ENCODE data around the gene CHAT. TPM values are rescaled to one million over a fixed set of nuclear protein-coding genes. Genes with fewer than 3 reads are reported as not detected.

CHAT gene
- total and polyA plus RNA-seq, 12 donors: not detected

- WGBS, 4 donors: 15 to 31% (median 21%) methylated on average over 11 to 12 of the region's 12 CpGs
- no peak overlapping the region for H3K4me3 ChIP-seq
- peaks cover 7% of the 10 kb centered on the region for H3K27me3 ChIP-seq
- no peaks in the 10 kb centered on the region for H3K36me3 ChIP-seq (replicated peaks in 1 of 2)
- DNase-seq: no peak
- intact Hi-C loops (cut with DNase I): no loop called here
- TF ChIP-seq CTCF (IDR thresholded peaks at IDR 0.05) (no peak), POLR2A (IDR thresholded peaks at IDR 0.05) (no peak)
- H3K27ac ChIP-seq: no peak overlapping the region
- H3K4me1 ChIP-seq (replicated peaks in 1 of 2): no peaks in the 10 kb centered on the region
- no peaks in the 10 kb centered on the region for H3K9me3 ChIP-seq (replicated peaks in 1 of 3)
Measured at GRCh38 chr10:49690698-49691356, 77.0 kb downstream of the CHAT start.

- Histone ChIP-seq H3K27me3 (peaks cover 7% of the 10 kb centered on the region), H3K27ac (no peak overlapping the region), H3K36me3 (replicated peaks in 1 of 2) (no peaks in the 10 kb centered on the region), H3K4me3 (no peak overlapping the region), H3K4me1 (replicated peaks in 1 of 2) (no peaks in the 10 kb centered on the region), H3K9me3 (replicated peaks in 1 of 3) (no peaks in the 10 kb centered on the region)
- no peak for DNase-seq
- intact Hi-C loops (cut with DNase I): no loop called here
- WGBS, 4 donors: 34 to 65% (median 39%) methylated on average over 6 to 9 of the region's 9 CpGs
- TF ChIP-seq POLR2A (IDR thresholded peaks at IDR 0.05) (no peak), CTCF (IDR thresholded peaks at IDR 0.05) (no peak)
Measured at GRCh38 chr10:49691588-49691987, 77.8 kb downstream of the CHAT start.

- 57 to 93% (median 75%) methylated on average over 3 to 6 of the region's 6 CpGs for WGBS, 4 donors
- no peak for DNase-seq
- H3K27me3 ChIP-seq: peaks cover 3% of the 10 kb centered on the region
Measured at GRCh38 chr10:49694466-49694865, 80.6 kb downstream of the CHAT start.

GRCh38 chr10:49696311-49696710 lies 82.5 kb downstream of the CHAT start:
- Histone ChIP-seq H3K4me1 (replicated peaks in 1 of 2) (no peaks in the 10 kb centered on the region), H3K27me3 (peaks cover 3% of the 10 kb centered on the region), H3K9me3 (replicated peaks in 1 of 3) (no peaks in the 10 kb centered on the region), H3K27ac (no peak overlapping the region), H3K4me3 (no peak overlapping the region), H3K36me3 (replicated peaks in 1 of 2) (no peaks in the 10 kb centered on the region)
- DNase-seq: no peak
- no peak for TF ChIP-seq CTCF (IDR thresholded peaks at IDR 0.05)
- no peak for TF ChIP-seq POLR2A (IDR thresholded peaks at IDR 0.05)
- intact Hi-C loops (cut with DNase I): no loop called here
- WGBS, 4 donors: 67 to 78% (median 72%) methylated on average over 7 of the region's 7 CpGs

More at GRCh38 chr10:49694466-49694865, 80.6 kb downstream of the CHAT start:
- intact Hi-C loops (cut with DNase I): no loop called here
- no peaks in the 10 kb centered on the region for H3K36me3 ChIP-seq (replicated peaks in 1 of 2)
- no peak for TF ChIP-seq POLR2A (IDR thresholded peaks at IDR 0.05)
- TF ChIP-seq CTCF (IDR thresholded peaks at IDR 0.05): no peak
- no peaks in the 10 kb centered on the region for H3K9me3 ChIP-seq (replicated peaks in 1 of 3)
- H3K27ac ChIP-seq: no peak overlapping the region
- H3K4me3 ChIP-seq: no peak overlapping the region
- no peaks in the 10 kb centered on the region for H3K4me1 ChIP-seq (replicated peaks in 1 of 2)

All from adrenal gland (tissue), 12 donors.